ENCODE data around the gene CIAO1.
"Not testable (repeated sequence)": the region's sequence is repeated elsewhere in the genome, so short reads cannot be mapped to it uniquely, and the experiment has no call there.

Gene CIAO1

DNA sequence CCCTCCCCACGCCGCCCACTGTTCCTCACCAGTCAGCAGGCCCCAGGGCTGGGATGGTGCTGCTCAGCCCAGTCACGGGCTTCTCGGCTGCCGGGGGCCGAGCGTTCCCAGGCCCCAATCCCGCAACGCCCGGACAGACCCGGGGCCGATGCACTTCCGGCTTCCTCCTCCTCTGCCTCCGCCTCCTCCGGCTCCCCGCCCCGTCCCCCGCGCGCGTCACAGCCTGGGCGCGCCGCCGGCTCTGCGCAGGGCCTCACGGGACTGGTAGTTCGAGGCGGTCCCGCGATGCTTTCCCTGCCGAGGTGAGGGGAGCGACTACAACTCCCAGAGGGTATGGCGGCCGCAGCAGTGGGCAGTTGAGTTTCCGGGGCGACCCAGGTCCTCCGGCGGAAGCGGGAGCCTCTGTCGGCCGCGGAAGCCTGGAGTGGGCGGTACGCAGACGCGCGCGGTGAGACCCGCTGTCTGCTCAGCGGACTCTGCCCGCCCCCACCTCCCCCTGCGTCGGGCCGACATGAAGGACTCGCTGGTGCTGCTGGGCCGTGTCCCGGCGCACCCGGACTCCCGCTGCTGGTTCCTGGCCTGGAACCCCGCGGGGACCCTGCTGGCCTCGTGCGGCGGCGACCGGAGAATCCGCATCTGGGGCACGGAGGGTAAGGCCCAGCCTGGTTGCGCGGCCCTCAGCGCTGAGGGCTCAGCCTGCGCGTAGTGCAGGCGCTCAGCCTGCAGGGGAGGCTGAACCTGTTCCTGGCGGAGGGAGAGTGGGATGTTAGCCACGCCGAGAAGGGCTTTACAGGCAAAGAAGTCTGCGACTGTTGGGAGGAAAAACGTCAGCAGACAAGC, at the start of gene CIAO1, which contains the start of gene TMEM127:
CIAO1 (plus strand) TSS at position 386 of the 840 bp plus-strand sequence; CDS start at position 512, 126 bp downstream.
TMEM127 (minus strand) TSS at position 158 of the 840 bp plus-strand sequence. CDS start 616 bp downstream, outside the sequence.
- DNase-seq (ENCODE audit: low spot score), result peak; percentile 97

DNA sequence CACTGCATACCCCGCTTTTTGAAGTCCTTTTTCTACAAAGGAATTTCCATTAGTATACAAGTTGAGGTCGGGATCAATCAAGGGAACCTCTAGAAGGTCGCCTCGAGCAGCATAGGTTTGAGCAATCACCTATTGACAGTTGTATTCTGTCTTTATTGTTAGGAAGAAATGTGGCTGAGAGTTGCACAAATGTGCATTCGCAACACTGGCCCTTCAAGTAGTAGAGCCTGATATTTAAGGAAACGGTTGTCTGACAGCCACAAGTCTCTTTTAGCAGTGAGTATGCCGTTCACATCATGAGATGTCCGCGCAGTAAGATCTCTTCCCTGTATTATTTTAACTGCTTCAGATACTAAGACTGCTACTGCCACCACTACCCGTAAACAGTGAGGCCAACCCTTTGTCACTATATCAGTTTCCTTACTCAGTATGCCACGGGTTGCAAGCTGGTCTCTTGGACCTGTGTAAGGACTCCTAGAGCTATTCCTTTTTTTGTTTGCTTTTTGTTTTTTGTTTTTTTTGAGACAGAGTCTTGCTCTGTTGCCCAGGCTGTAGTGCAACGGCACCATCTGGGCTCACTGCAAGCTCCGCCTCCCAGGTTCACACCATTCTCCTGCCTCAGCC, 47.4 kb upstream of the CIAO1 start:
- no peak for DNase-seq (ENCODE audit: low spot score)

DNA sequence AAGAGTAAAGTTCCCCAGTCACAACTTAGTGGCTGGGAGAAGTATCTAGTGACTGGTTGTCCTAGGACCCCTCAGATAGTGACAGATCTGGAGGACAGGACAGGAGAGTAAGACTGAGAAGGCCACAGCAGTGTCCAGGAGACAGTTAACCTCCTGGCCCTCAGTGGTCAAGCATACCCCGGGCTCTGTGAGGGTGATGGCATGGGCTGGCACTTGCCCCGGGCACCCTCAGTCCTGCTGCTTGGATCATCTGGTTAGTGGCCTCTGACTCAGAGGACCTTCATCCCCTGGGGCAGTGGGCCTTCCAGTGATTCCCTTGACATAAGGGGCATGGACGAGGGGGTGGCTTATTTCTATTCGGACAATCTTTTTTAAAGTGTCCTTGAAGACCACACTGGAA, 46.1 kb upstream of the CIAO1 start:
- DNase-seq (ENCODE audit: low spot score), result not testable (repeated sequence)

DNA sequence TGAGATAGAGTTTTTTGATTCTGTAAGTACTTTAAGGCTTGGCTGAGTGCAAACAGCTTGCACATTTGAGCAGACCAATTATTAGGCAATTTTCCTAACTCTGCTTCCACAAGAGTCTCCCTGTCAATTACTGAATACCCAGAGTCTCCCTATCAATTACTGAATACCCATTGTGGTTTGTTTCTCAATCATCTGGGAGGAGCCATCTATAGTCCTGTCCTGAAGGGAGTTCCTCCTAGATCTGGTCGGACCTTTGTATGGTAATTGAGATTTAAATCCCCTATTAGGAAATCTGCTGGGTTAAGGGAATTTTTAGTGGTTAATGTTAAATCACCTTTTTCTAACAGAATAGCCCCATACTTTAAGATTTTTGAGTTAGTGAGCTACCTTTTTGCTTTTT, 44.9 kb upstream of the CIAO1 start:
- DNase-seq (ENCODE audit: low spot score), result not testable (repeated sequence)

DNA sequence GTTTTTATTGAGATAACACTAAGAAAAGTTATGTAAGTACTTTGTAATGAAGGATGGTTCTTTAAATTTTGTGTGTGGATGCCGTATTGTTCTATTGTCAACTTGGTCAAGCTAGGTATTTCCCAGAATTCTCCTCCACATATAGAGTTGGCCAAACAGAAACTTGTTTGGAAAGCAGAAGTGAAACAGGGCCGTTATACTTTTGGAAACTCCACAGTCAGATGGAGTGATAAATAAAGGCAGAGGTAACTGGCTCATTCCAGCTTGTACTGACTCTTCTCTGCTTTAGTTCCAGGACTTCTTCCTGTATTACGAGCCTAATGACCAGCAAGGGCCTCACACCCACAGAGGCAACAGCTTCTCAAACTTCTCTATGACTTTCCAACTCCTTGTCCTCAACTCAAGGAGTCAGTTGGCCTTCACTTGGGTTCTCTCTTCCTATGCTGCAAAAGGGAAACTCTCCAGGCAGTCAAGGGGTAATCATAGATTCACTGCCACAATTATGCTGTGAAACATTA, 41.0 kb upstream of the CIAO1 start:
- no peak for DNase-seq (ENCODE audit: low spot score)

DNA sequence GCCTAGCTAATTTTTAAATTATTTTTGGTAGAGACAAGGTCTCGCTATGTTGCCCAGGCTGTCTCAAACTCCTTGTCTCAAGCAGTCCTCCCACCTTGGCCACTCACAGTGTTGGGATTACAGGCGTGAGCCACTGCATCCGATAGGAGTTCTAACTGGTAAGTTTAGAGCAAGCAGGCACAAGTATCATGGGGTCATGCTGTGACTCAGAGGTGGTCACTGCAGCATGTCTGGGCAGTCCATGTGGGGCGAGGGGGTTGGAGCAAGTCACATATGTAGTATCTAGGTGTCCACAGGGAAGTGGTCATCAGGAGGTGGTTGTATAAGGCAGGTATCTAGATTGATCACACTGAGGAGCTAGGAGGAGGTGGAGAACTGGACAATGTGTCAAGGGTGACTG, 34.7 kb upstream of the CIAO1 start:
- no peak for DNase-seq (ENCODE audit: low spot score)

DNA sequence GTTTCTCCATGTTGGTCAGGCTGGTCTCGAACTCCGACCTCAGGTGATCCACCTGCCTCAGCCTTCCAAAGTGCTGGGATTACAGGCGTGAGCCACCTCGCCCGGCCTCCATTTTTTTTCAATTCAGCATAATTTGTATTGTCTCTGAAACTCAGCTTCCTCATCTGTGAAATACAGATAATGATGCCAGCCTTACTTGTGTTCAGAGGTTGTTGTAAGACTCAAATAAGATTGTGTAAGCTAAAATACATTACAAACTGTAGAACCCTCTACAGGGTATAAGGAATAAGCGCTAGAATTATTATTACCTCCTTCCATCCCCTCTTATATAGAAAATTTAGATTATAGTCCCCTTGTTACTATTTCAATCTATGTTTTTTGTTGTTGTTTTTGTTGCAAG, 32.6 kb upstream of the CIAO1 start:
- DNase-seq (ENCODE audit: low spot score), result no peak

DNA sequence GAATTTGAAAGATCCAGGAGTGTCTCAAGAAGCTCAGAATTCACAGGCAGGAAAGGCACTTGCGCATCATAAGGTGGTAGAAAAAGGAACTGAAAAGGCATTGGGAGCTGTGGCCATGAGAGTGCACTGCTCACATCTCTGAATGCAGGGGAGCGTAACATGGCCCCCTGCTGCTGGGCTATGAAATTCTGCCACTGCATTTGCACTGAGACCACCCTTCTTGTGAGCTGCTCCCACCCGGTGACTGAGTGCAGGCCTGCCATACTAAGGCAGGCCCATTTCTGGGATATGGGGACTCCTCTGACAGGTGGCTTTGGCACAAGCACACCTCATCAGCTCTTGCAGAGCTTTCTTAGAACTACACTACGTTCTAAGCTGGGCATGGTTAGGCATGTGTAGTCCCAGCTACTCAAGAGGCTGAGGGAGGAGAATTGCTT, 32.1 kb upstream of the CIAO1 start:
- DNase-seq (ENCODE audit: low spot score), result no peak

DNA sequence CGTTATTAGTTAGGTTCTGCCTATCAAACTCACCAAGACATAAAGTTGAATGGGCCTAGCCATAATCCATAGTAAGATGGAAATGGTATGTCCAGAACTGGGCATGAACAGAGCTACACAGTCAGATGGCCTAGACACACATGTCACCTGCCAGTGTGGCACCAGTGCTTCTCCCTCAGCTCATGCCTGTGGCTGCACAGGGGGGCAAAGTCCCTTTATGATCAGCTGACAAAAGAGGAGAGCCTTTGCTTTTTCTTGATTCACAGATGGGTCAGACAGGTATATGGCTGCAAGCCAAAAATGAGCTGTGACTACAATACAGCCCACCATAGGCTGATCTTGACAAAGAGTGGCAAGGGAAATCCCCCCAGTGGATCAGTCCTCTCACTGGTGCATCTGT, 29.1 kb upstream of the CIAO1 start:
- no peak for DNase-seq (ENCODE audit: low spot score)

DNA sequence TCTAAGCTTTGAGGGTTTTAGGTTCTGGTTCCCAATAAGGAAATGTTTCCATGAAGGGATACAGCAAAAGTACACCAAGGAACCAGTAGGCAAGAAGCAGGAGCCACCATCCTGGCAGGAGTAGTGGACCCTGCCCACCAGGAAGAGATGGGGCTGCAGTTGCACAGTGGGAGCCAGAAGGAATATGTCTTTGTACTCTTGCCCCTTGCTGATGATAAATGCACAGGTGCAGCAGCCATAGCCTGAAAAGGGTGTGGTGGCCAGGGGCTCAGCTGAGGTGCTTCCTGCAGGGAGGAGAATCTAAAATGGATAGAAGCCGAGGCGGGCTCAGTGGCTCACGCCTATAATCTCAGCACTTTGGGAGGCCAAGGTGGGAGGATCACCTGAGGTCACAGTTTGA, 27.8 kb upstream of the CIAO1 start:
- DNase-seq (ENCODE audit: low spot score), result no peak

DNA sequence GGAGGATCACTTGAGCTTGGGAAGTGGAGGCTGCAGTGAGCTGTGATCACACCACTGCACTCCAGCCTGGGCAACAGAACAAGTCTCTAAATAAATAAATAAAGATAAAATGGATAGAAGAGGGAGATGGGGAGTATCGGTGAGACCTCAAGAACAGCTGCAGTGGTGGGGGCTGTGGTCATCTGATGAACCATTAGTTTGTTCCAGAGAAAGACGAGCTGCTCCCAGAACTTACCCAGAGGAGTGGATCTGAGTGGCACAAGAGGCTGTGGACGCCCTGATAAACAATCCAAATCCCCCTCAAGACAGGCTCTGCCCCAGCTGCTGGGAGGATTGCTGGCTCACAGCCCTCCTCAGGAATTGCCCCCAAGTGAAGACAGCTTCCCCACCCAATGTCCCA, 26.9 kb upstream of the CIAO1 start:
- DNase-seq (ENCODE audit: low spot score), result no peak

DNA sequence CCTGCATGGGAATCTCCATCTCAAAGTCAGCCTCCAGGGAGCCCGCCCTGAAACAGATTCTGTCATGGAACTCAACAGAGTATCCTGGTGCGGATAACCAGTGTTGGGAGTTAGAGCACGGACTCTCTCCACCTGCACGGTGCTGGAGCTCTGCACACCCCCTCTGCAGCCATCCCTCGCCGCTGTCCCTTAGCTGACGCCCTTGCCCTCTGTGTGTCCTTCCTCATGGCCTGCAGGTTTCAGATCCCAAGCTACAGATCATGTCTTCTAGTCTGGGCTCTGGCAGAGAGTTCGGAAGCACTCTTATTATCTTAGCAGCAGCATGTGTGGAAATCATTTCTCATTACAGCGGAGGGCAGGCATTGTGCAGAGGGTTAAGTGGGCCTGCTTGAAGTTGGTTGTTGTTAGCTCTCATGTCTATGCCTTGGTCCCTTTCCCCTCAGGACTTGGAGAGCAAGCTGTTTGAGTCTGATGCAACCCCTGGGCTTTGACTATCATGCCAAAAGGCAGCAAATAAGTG, 26.2 kb upstream of the CIAO1 start:
- no peak for DNase-seq (ENCODE audit: low spot score)

DNA sequence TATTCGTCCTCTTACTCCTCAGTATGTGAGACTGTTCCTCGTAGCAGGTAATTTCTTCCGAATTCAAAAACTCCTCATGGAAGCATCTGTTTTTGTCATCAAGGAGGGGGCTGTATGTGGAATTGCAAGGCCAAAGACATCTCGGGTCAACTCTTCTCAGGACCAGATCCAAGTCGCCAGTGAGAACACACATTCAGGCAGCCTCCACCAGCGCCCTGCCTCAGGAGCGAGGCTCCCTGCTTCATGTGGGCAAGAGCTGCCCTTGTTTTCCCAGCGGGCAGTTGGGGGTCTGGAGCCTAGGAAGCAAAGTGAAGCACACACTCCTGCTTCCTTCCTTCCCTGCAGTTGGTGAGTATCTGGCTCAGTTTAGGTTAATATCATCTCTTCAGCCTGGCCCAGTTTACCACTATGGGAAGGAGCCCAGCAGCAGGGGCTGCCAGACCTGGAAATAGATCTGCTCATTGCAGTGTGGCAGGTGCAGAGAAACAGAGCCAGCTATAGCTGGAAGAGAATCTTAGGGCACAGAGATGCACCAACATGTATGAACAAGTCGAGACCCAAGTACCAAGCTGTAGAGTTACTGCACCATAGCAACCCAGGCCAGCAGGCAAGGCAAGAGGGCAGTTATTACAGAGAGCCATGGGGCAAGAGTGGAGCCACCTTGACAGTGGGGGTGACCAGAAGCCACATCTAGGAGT, 25.5 kb upstream of the CIAO1 start:
- no peak for DNase-seq (ENCODE audit: low spot score)

DNA sequence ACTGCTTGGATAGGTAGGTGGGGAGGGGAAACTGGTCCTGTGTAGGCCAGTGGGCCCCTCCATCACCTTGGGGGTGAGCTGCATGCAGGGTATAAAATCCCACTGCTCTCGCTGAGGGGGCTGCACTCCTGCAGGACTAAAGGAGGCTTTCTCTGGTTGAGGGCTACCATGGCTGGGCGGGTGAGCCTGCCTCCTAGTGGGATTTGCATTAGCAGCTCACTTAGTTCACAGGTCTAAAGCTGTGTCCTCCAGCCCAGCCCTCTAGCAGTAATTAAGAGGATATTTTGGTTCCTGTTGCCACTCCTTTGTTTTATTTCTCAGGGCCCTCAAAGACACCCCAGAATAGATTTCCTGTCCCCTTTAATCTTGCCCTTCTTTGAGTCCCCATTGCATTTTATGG, 24.8 kb upstream of the CIAO1 start:
- DNase-seq (ENCODE audit: low spot score), result no peak

DNA sequence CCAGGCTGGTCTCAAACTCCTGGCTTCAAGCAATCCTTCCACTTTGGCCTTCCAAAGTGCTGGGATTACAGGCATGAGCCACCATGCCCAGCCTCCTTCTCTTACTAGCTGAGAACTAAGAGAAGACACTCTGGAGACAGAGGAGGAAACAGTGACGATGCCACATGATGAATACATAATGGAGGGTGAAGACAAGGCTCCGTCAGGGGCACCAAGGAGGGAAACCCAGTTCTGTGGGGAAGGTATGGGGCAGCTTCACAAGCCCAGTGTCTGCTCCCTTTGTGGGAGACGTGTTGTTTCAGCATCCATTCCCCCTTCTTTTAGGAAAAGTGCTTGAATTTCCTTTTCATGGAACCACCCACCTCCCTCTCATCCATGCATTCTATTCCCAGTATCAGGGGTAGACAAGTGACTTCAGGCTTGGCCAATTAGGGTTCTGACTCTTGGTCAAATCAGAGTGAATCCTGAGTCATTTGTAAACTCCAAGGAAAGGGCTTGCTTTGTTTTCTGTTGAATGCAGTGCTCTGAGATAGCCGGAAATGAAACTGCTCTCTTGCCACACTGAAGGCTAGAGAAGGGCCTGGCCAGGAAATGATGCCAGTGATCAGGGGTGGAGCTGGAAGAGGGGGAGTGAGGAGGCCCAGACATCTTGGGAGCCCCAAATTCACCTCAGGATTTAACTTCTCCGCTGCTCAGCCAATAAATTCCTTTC, 24.0 kb upstream of the CIAO1 start:
- DNase-seq (ENCODE audit: low spot score), result peak; percentile 60

DNA sequence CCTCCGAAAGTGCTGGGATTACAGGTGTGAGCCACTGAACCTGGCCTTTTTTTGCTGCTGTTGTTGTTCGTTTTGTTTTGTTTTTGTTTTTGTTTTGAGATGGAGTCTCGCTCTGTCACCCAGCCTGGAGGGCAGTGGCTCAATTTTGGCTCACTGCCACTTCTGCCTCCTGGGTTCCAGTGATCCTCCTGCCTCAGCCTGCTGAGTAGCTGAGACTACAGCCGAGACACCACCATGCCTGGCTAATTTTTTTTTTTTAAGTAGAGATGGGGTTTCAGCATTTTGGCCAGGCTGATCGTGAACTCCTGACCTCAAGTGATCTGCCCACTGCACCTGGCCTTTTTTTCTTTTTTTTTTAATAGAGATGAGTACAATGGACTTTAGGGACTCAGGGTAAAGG, 22.2 kb upstream of the CIAO1 start:
- DNase-seq (ENCODE audit: low spot score), result no peak

DNA sequence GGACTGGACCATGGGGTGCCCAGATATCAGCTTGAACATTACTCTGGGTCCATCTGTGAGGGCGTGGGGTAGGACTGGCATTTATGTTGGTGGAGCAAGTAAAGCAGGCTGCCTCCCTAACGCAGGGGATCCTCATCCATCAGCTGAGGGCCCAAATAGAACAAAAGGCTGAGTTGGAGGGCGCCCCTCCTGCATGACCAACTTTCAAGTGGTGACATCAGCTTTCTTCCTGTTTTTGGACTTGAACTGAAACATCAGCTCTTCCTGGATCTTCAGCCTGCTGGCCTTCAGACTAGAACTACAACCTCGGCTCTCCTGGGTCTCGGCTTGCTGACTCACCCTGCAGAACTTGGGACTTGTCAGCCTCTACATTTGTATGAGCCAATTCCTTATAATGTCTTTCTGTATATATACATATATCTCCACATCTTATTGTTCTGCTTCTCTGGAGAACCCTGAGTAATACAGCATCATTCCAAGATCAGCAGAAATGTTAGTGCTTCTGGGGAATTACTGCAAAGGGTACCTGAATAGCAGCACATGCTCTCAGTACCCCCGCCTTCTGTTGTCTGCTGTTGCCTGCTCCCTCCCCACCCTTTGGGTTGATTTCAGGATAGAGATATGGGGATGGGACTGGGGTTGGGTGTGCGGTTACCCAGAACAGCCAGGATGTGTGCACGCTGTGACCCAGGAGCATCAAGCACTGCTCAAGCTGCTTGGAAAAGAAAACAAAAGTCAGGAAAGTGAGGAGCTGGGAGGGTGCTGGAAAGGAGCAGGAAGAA, 20.2 kb upstream of the CIAO1 start:
- no peak for DNase-seq (ENCODE audit: low spot score)

DNA sequence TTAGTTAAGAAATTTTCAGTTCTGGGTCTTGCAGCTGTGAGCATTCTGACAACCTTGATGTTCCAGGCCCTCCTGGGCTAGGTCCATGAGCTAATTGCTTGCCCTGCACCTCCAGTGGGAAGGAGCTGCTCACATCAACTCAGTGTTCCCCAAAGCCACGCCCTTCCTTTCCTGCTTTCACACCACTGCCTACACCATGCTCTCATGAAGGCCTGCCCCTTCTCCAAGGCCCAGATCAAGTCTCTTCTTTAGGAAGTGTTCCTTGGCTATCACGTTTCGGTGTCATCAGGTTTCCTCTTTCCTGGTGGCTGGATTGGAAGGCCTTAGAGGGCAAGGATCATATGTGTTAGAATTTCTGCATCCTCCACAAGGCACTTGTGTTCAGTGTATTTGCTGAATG, 19.0 kb upstream of the CIAO1 start:
- no peak for DNase-seq (ENCODE audit: low spot score)

DNA sequence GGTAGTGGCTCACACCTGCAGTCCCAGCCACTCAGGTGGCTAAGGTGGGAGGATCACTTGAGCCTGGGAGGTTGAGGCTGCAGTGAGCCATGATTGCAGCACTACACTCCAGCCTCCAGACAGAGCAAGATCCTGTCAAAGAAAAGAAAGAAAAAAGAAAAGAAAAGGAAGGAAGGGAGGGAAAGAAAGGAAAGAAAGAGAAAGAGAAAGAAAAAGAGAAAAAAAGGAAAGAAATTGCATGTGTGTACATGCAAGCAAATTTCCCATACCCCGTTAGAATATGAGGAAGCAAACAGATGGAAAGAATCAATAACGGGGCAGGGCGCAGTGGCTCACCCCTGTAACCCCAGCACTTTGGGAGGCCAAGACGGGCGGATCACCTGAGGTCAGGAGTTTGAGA, 18.1 kb upstream of the CIAO1 start:
- no peak for DNase-seq (ENCODE audit: low spot score)

DNA sequence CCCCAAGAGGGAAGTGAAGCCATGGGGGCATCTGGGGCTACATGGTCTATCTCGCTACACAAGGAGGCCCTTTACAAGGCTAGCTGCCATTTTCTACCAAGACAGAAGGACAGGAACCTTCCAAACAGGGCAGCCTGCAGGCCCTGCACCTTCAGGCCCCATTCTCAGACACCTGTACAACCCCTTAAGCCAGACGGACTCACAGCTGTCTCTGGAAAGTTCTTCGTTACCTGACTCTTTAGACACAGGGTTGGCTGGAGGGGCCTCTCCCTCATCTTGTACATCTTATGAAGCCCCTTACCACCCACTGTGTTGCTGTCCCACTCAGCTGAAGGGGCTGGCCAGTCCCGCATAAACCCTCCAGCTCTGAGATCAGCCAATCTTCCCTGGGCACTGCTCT, 17.4 kb upstream of the CIAO1 start:
- DNase-seq (ENCODE audit: low spot score), result no peak

DNA sequence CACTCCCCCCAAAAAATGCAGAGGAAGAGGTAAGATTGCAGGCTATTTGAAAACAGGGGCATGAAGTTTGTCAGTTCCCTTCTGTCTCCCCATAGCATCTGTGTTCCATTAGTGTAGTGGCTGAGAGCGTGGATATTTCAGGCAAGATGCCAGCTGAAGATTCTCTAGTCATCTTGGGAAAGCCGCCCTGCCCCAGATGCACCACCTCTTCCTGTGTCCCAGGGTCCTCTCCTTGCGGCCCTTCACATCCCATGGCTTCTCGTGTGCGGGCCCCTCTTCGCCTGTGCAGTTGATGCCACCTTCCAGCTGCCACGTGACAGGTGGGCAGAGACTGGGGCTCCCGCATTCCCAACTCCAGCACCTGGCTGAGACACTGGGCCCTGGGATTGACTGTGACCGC, 16.4 kb upstream of the CIAO1 start:
- DNase-seq (ENCODE audit: low spot score), result no peak

Measured in CD4-positive, alpha-beta T cell treated with Interleukin-15 for 4 hours (primary cell).